ENCODE measurements around the gene MYD88.

The MYD88 gene

DNA sequence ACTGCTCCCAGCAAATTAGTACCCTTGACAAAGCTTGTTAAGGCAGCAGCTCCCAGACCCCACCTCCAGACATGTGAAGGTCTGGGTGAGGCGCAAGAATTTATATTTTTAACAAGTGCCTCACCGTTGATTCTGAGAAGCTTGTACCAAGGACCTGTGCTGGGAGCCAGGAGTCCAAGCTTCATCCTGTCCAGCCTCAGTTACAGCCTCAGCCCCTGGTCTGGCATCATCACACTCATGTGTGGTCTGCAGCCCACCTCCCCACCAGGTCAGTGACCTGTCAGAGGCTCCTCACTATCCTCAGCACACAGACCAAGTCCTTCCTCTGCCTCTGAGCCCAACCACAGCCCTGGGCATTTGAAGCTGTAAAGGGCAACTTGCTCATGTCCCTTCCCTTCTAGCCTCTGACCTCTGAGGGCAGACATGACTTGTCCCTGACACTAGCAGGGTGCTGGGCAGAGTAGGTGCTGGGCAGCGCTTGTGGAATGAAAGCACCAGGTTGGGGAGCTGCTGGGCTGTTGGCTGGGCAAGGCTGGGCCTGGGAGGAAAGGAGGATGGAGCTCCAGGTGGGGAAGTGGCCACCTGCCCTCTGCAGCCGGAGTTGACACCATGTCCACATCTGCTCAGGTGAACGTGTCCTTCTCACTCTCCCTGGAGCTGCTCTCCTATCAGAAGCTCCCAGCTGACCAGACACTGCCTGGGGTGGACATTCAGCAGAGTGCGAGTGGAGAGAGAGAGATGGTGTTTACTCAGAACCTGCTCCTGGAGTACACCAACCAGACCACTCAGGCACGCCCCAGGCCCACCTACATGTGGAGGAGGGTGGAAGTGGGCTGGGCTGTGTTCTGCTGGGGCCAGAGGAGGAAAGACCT is 18.4 kb upstream of the MYD88 start:
- TF ChIP-seq, protein P1, sequence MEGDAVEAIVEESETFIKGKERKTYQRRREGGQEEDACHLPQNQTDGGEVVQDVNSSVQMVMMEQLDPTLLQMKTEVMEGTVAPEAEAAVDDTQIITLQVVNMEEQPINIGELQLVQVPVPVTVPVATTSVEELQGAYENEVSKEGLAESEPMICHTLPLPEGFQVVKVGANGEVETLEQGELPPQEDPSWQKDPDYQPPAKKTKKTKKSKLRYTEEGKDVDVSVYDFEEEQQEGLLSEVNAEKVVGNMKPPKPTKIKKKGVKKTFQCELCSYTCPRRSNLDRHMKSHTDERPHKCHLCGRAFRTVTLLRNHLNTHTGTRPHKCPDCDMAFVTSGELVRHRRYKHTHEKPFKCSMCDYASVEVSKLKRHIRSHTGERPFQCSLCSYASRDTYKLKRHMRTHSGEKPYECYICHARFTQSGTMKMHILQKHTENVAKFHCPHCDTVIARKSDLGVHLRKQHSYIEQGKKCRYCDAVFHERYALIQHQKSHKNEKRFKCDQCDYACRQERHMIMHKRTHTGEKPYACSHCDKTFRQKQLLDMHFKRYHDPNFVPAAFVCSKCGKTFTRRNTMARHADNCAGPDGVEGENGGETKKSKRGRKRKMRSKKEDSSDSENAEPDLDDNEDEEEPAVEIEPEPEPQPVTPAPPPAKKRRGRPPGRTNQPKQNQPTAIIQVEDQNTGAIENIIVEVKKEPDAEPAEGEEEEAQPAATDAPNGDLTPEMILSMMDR (IDR thresholded peaks at IDR 0.05; ENCODE audit: borderline replicate concordance, control extremely low read depth, extremely low read depth, insufficient read depth, missing control alignments): no peak
- in situ Hi-C loops (cut with MboI; ENCODE audit: low sequenced_read_pairs, unreplicated experiment): no loop called here
- no peak for DNase-seq (ENCODE audit: low spot score)

DNA sequence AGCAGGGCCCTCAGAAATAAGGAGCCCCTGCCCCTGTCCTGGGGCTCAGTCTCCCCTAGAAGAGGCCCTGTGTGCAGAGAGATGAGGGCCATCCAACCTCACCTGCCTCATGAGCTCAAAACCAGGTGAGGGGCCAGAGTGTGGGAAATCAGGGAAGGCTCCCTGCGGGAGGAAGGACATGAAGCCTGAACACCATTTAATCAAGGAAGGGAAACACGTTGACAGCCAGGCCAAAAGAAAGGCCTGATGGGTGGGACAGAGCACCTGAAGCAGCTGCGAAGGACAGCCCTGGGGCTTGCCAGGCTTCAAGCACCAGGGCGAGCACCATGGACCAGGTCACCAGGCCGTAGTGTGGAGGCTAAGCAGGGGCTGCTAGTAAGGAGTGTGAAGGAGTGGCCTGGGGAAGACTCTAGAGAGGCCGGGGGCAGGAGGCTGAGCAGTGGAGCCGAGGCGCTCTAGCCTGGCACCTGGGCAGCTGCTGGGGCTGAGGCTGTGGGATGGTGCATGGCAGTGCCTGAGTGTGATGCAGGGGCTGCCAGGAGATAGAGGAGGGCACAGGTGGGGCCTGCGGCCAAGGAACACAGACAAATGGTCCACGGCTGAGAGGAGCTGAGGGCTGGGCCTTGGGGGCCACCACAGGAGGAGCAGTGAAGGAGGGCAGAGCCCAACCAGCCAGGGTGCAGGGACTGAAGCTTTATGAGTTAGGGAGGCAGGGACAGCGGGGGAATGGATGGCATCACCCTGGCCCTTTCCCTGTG is 17.6 kb upstream of the MYD88 start:
- in situ Hi-C loops (cut with MboI; ENCODE audit: low sequenced_read_pairs, unreplicated experiment): no loop called here
- no peak for DNase-seq (ENCODE audit: low spot score)
- TF ChIP-seq, protein P1 (IDR thresholded peaks at IDR 0.05; ENCODE audit: borderline replicate concordance, control extremely low read depth, extremely low read depth, insufficient read depth, missing control alignments): no peak

DNA sequence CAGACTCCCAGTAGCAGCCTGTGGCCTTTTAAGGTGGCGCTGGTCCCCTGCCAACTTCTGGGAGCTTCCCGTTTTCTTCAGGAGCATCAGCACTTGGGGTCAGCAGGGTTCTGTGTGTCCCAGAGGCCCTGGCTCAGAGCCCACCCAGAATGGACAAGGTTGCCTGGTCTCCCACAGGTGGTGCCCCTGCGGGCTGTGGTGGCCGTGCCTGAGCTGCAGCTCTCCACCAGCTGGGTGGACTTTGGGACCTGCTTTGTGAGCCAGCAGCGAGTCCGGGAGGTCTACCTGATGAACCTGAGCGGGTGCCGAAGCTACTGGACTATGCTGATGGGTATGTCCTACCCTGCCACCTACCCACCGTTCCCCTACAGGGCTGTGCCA is 17.0 kb upstream of the MYD88 start:
- TF ChIP-seq, protein P1 (IDR thresholded peaks at IDR 0.05; ENCODE audit: borderline replicate concordance, control extremely low read depth, extremely low read depth, insufficient read depth, missing control alignments): no peak
- in situ Hi-C loops (cut with MboI; ENCODE audit: low sequenced_read_pairs, unreplicated experiment): no loop called here
- no peak for DNase-seq (ENCODE audit: low spot score)

DNA sequence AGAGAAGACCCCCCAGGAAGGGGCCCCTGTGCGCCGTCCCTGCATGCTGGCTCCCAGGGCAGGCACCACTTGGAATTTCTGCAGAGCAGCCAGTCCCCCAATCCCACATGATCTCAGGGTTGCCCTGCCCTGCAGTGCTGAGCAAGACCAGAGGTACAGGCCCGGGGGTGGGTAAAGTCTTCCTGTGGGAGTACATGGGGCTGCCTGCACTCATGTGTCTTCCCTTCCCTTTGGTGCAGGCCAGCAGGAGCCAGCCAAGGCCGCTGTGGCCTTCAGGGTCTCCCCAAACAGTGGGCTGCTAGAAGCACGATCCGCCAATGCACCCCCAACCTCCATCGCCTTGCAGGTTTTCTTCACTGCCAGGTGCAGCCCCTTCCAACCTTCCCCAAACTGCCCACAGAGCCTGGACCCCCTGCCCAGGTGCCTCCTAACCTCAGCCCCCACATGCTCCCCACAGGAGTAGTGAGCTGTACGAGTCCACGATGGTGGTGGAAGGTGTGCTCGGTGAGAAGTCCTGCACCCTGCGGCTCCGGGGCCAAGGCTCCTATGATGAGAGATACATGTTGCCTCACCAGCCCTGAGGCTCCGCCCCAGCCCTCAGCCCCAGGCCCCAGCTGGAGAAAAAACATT is 16.5 kb upstream of the MYD88 start:
- DNase-seq (ENCODE audit: low spot score): no peak
- in situ Hi-C loops (cut with MboI; ENCODE audit: low sequenced_read_pairs, unreplicated experiment): no loop called here
- TF ChIP-seq, protein P1 (IDR thresholded peaks at IDR 0.05; ENCODE audit: borderline replicate concordance, control extremely low read depth, extremely low read depth, insufficient read depth, missing control alignments): no peak

DNA sequence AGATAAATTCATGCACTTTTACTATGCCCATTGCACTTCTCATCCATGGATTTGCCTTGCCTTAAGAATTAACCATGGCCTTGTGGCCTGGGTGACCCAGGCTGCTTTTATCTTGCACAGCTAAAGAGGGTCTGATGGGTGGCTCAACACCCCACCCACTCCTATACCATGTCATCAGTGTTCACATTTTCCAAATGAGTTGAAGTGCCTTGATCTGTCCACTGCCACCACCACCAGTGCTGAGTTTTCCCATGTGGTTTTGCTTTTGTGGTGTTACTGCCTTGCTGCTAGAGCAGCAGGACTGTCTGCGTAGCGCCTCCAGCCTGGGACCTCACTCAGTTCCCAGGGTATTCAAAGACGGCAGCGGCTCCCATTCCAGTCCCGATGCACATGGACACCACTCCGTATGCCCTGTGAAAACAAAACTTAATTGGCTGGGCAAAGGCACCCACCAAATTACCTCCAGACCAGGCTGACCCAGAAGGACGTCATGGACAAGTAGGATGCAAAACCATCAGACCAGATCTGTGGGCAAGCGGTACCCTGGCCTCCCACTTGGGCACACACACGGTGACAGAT is 15.7 kb upstream of the MYD88 start:
- in situ Hi-C loops (cut with MboI; ENCODE audit: low sequenced_read_pairs, unreplicated experiment): no loop called here
- TF ChIP-seq, protein P1 (IDR thresholded peaks at IDR 0.05; ENCODE audit: borderline replicate concordance, control extremely low read depth, extremely low read depth, insufficient read depth, missing control alignments): no peak
- no peak for DNase-seq (ENCODE audit: low spot score)
